Ascending aorta (tissue), 2 donors: ENCODE measurements around the gene OR6B2. TPM values are rescaled to one million over a fixed set of nuclear protein-coding genes. Genes with fewer than 3 reads are reported as not detected.

Source experiments
- DNase-seq, 2 donors: peaks; one replicate each; pipeline ENCODE4 v3.0.0-alpha.2; 2019; ENCODE audit warnings: low spot score in 2 of 2
- H3K27ac ChIP-seq, 2 donors: fragments of 200-600 bp; sonication (generic); one replicate each; pipeline ENCODE4 v1.5.1; 2016 to 2017; ENCODE audit warnings: mild to moderate bottlenecking in 1 of 2
- H3K27me3 ChIP-seq: fragments of 200-600 bp; sonication (generic); one replicate; pipeline ENCODE4 v1.5.1; 2017
- H3K36me3 ChIP-seq, 2 donors: fragments of 200-600 bp; sonication (generic); one replicate each; pipeline ENCODE4 v1.5.1; 2016
- H3K4me1 ChIP-seq, 2 donors: fragments of 200-600 bp; sonication (generic); one replicate each; pipeline ENCODE4 v1.5.1; 2016 to 2017; ENCODE audit warnings: mild to moderate bottlenecking in 1 of 2
- H3K4me3 ChIP-seq, 2 donors: fragments of 200-600 bp; sonication (generic); one replicate each; pipeline ENCODE4 v1.5.1; 2016 to 2017; ENCODE audit warnings: mild to moderate bottlenecking in 1 of 2
- H3K9me3 ChIP-seq, 2 donors: fragments of 200-600 bp; sonication (generic); one replicate each; pipeline ENCODE4 v1.5.1; 2016
- intact Hi-C: fragments of 100-400 bp; cut with DNase I; formaldehyde crosslinking; loops from one replicate; pipeline ENCODE4 v1.15.1; 2023
- total RNA-seq: library from RNA; depleted of rRNA; stranded (reverse); fragments of >200 nt; gene quantifications from one replicate; pipeline ENCODE4 v1.1.0, GENCODE V29; 2016
- TF ChIP-seq, protein P1 (sequence below), 3 experiments: fragments of 200-600 bp in 2 of 3; fragments of 450-650 bp in 1 of 3; sonication (generic) in 2 of 3; IDR thresholded peaks; one replicate each; pipeline ENCODE4 v1.5.1; 2016 to 2019; ENCODE audit warnings: antibody characterized with exemption in 3 of 3, mild to moderate bottlenecking in 1 of 3, moderate library complexity in 1 of 3

Gene OR6B2
- total RNA-seq, 1 donor from 2014 or later: not detected

DNA sequence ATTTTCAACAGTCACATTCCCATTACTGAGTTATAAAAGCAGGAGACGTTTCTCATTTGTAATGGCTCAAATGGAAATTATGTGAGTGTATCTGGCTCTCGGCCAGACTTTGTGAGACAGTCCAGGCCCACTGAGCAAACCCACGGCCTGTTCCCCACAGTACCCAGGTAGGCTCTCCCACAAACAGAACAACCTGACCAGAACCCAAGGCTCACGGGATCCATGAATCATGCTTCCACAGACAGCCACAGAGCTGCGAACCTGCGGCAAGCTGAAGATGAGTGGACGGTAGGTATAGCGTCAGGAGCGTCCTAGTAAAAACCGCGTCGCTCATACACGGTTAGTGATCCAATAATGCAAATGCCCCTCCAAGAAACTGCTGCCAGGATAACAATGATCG lies 39.3 kb downstream of the OR6B2 start:
- peak overlapping the region in 1 of 2 donors; percentile 44 for H3K27ac ChIP-seq
- no peak for DNase-seq
- intact Hi-C loops: loop anchor here (1.0 to 10.0 kb wide), 3 partner anchors 57 to 956 kb away; no protein-coding TSS in a partner anchor

GRCh38 chr2:239985356-239985755 lies 44.9 kb downstream of the OR6B2 start:
- H3K9me3 ChIP-seq: no peaks in the 10 kb centered on the region
- no peaks in the 10 kb centered on the region for H3K27me3 ChIP-seq
- peaks cover 62 to 77% of the 10 kb centered on the region in 2 donors for H3K36me3 ChIP-seq
- H3K27ac ChIP-seq: no peak overlapping the region
- H3K4me3 ChIP-seq: no peak overlapping the region
- TF ChIP-seq, protein P1, sequence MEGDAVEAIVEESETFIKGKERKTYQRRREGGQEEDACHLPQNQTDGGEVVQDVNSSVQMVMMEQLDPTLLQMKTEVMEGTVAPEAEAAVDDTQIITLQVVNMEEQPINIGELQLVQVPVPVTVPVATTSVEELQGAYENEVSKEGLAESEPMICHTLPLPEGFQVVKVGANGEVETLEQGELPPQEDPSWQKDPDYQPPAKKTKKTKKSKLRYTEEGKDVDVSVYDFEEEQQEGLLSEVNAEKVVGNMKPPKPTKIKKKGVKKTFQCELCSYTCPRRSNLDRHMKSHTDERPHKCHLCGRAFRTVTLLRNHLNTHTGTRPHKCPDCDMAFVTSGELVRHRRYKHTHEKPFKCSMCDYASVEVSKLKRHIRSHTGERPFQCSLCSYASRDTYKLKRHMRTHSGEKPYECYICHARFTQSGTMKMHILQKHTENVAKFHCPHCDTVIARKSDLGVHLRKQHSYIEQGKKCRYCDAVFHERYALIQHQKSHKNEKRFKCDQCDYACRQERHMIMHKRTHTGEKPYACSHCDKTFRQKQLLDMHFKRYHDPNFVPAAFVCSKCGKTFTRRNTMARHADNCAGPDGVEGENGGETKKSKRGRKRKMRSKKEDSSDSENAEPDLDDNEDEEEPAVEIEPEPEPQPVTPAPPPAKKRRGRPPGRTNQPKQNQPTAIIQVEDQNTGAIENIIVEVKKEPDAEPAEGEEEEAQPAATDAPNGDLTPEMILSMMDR (IDR thresholded peaks at IDR 0.05): no peak
- intact Hi-C loops: no loop called here
- no peaks in the 10 kb centered on the region for H3K4me1 ChIP-seq
- DNase-seq: no peak

More for the DNA sequence above, 39.3 kb downstream of the OR6B2 start:
- Histone ChIP-seq H3K36me3 (peaks cover 34 to 53% of the 10 kb centered on the region in 2 donors), H3K27me3 (no peaks in the 10 kb centered on the region), H3K9me3 (no peaks in the 10 kb centered on the region), H3K4me3 (no peak overlapping the region), H3K4me1 (no peaks in the 10 kb centered on the region)
- TF ChIP-seq, protein P1 (IDR thresholded peaks at IDR 0.05): no peak

DNA sequence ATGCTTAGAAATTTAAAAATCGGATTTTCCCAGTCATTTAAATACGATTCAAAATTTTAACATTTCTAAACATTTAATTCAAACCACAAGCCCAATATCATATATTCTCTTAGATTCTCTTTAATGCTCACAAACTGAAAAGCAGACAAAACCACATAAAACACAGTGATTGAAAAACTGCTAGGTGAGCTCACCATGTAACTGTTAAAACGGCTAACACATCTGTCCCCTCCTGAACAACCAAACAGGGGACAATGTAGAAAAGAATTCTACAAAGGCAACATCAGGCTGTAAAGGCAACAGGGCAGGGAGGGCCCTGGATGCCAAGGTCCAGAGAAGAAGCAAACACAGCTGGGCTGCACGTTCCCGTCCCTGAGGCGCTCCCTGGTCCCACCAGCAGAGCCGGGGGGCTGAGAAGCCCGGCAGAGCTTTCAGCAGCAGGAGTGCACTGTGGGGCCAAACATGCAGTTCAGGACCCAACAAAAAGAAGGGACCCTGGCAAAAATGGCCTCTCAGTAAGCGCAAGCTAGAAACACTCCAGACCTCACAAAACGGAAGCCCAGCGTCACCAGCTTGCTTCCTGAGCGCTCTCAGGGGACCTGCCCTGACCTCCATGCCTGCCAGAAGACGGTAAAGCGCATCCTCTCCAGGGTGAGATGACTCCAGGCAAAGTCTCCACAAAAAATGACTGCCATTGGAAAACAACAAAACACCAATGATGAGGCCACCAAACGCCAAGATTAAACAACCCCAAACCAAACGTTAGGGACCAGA lies 45.6 kb downstream of the OR6B2 start:
- H3K36me3 ChIP-seq: peaks cover 59 to 77% of the 10 kb centered on the region in 2 donors
- intact Hi-C loops: no loop called here
- TF ChIP-seq, protein P1 (IDR thresholded peaks at IDR 0.05): no peak

DNA sequence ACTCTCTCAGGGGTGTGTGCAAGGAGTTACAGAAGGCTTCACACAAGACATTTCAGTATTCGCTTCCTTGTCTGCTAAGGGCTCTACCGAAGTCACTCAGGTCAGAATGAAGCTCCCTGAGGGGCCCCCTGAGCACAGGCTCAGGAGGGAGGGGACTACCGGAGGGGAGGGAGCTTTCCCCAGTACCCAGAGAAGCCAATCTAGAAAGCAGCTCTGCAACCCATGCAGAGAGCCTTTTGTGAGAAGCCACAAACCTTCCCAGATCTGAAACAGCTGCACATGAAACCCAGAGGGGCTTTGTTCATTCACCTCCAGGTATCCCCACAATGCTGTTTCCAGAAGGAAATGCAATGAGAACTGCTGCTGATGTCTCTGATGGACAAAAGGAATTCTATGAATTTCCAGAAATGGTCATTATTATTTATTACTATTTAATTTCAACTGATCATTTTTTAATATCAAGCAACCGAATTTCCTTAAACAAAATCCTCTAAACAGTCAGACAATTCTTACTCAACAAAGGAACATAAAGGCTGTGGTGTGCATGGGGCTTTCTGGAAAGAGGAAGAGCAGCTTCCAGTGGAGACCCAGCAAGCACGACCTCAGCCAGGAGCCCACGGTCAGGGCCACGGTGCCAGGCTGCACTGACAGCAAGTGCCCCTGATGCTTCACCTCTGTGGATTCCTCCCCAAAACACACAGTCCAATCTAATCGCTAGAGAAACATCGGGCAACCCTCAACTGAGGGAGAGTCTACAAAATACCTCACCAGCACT lies 47.0 kb downstream of the OR6B2 start:
- Histone ChIP-seq H3K4me3 (no peak overlapping the region), H3K27ac (no peak overlapping the region), H3K27me3 (no peaks in the 10 kb centered on the region), H3K9me3 (no peaks in the 10 kb centered on the region), H3K4me1 (no peaks in the 10 kb centered on the region), H3K36me3 (peaks cover 44 to 69% of the 10 kb centered on the region in 2 donors)
- TF ChIP-seq, protein P1 (IDR thresholded peaks at IDR 0.05): no peak
- intact Hi-C loops: no loop called here
- DNase-seq: no peak

More for the DNA sequence above, 45.6 kb downstream of the OR6B2 start:
- Histone ChIP-seq H3K4me1 (no peaks in the 10 kb centered on the region), H3K4me3 (no peak overlapping the region), H3K27me3 (no peaks in the 10 kb centered on the region), H3K27ac (no peak overlapping the region), H3K9me3 (no peaks in the 10 kb centered on the region)
- no peak for DNase-seq

Other genes starting within 250 kb of the OR6B2 start
- 96.9 TPM for gene NDUFA10, start 5.1 kb downstream of the OR6B2 start, total RNA-seq
- not detected for gene OR6B3, start 23.1 kb upstream of the OR6B2 start, total RNA-seq
- gene COPS9, start 105.9 kb upstream of the OR6B2 start, total RNA-seq: 4.7 TPM
- not detected for gene OTOS, start 110.2 kb upstream of the OR6B2 start, total RNA-seq